Right lobe of liver (tissue), 4 donors: ENCODE results near the gene PTPN7.

Experiments used
- POLR2A ChIP-seq: fragments of 450-650 bp; IDR thresholded peaks from one replicate; pipeline ENCODE4 v1.6.1; 2017; ENCODE audit warnings: antibody characterized with exemption, mild to moderate bottlenecking
- TF ChIP-seq, protein P1 (sequence below), 4 donors: fragments of 200-600 bp in 3 of 4; fragments of 450-650 bp in 1 of 4; IDR thresholded peaks; one replicate each; pipeline versions ENCODE4 v1.5.1 to v1.8.0; 2016 to 2022; ENCODE audit warnings: antibody characterized with exemption in 4 of 4, mild to moderate bottlenecking in 2 of 4
- donor health status: DM: no; HTN: no; CAD: no.
- donor health status: DM: no; HTN: no; CAD: no.
- donor health status: DM: no; HTN: yes; CAD: no.

DNA sequence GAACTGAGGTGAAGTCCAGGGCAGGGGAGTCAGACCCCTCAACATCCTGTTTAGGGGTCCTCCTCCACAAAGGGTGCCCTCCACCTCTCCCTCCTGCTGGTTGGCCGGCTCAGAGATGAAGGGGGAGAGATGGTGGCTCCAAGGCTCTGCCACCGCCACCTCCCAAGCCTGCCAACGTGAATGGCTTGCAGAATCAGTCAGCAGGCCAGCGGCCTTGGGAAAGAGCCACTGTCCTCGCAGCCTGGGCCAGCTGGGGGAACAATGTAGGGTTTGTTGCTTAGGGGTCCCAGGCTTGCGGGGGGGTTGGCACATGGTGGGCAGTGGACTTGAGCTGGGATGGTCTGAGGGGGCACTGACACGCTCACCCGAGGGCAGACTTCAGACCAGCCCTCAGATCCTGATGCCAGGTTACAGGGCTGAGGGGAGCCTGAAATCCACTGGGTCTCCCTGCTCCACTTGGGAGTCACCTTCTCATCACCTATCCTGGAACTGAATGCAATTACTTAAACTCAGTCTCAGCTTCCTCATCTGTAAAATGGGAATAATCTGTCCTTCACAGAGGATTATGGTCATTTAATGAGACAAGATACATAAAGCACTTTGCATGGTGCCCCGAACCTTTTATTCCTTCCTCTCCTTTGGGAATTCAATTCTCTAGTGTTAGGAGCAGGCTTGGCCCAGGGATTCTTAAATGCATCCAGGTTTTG, 29.4 kb downstream of the PTPN7 start:
- TF ChIP-seq, protein P1, sequence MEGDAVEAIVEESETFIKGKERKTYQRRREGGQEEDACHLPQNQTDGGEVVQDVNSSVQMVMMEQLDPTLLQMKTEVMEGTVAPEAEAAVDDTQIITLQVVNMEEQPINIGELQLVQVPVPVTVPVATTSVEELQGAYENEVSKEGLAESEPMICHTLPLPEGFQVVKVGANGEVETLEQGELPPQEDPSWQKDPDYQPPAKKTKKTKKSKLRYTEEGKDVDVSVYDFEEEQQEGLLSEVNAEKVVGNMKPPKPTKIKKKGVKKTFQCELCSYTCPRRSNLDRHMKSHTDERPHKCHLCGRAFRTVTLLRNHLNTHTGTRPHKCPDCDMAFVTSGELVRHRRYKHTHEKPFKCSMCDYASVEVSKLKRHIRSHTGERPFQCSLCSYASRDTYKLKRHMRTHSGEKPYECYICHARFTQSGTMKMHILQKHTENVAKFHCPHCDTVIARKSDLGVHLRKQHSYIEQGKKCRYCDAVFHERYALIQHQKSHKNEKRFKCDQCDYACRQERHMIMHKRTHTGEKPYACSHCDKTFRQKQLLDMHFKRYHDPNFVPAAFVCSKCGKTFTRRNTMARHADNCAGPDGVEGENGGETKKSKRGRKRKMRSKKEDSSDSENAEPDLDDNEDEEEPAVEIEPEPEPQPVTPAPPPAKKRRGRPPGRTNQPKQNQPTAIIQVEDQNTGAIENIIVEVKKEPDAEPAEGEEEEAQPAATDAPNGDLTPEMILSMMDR (IDR thresholded peaks at IDR 0.05), result no peak
- peak; percentile 12 for TF ChIP-seq POLR2A
